NCI-H510A (cell line): ENCODE results near the gene PPOX.

Source experiments
- DNase-seq: peaks from one replicate; lab custom pipeline; 2025; lab: John Stamatoyannopoulos, UW

The PPOX gene

GRCh38 chr1:161176468-161177111 lies 10.4 kb downstream of the PPOX start:
- DNase-seq: no peak

- peak; percentile 71 for DNase-seq
These were observed 11.1 kb downstream of the PPOX start, which contains the start of gene B4GALT3 for GRCh38 chr1:161177112-161177935. B4GALT3 (minus strand) TSS chr1:161177507; CDS start chr1:161176060, 1,447 bp downstream.

- no peak for DNase-seq
These were observed 11.7 kb downstream of the PPOX start for GRCh38 chr1:161177936-161178244.

- no peak for DNase-seq
These were observed 13.5 kb downstream of the PPOX start for GRCh38 chr1:161179698-161180097.

GRCh38 chr1:161180639-161181038 lies 14.4 kb downstream of the PPOX start:
- no peak for DNase-seq

- DNase-seq: no peak
These were observed 16.0 kb downstream of the PPOX start for GRCh38 chr1:161182214-161182613.

GRCh38 chr1:161185282-161185682 lies 19.1 kb downstream of the PPOX start:
- no peak for DNase-seq

GRCh38 chr1:161185732-161186311 lies 19.6 kb downstream of the PPOX start:
- no peak for DNase-seq

GRCh38 chr1:161187311-161187710 lies 21.1 kb downstream of the PPOX start:
- DNase-seq: no peak

GRCh38 chr1:161188381-161188780 lies 22.2 kb downstream of the PPOX start:
- no peak for DNase-seq

GRCh38 chr1:161189036-161189435 lies 22.8 kb downstream of the PPOX start:
- DNase-seq: no peak

- no peak for DNase-seq
These were observed 24.8 kb downstream of the PPOX start for GRCh38 chr1:161190962-161191521.

GRCh38 chr1:161191971-161192370 lies 25.7 kb downstream of the PPOX start:
- DNase-seq: no peak

GRCh38 chr1:161192476-161193465 lies 26.5 kb downstream of the PPOX start:
- DNase-seq: peak; percentile 48

GRCh38 chr1:161193561-161194235 lies 27.5 kb downstream of the PPOX start:
- DNase-seq: no peak

- no peak for DNase-seq
These were observed 28.9 kb downstream of the PPOX start for GRCh38 chr1:161195171-161195570.

- DNase-seq: no peak
These were observed 29.9 kb downstream of the PPOX start for GRCh38 chr1:161196111-161196510.

GRCh38 chr1:161196521-161197451 lies 30.6 kb downstream of the PPOX start:
- DNase-seq: no peak

- DNase-seq: no peak
These were observed 31.5 kb downstream of the PPOX start for GRCh38 chr1:161197560-161198193.
